GM12801 (cell line): ENCODE results near the gene MTMR4.

Source experiments
- TF ChIP-seq, protein P1 (sequence below): IDR thresholded peaks from one replicate; pipeline ENCODE4 v1.5.1; 2011; ENCODE audit warnings: control low read depth; ENCODE audit not compliant: insufficient read length; ENCODE audit errors: extremely low read depth

The MTMR4 gene

DNA sequence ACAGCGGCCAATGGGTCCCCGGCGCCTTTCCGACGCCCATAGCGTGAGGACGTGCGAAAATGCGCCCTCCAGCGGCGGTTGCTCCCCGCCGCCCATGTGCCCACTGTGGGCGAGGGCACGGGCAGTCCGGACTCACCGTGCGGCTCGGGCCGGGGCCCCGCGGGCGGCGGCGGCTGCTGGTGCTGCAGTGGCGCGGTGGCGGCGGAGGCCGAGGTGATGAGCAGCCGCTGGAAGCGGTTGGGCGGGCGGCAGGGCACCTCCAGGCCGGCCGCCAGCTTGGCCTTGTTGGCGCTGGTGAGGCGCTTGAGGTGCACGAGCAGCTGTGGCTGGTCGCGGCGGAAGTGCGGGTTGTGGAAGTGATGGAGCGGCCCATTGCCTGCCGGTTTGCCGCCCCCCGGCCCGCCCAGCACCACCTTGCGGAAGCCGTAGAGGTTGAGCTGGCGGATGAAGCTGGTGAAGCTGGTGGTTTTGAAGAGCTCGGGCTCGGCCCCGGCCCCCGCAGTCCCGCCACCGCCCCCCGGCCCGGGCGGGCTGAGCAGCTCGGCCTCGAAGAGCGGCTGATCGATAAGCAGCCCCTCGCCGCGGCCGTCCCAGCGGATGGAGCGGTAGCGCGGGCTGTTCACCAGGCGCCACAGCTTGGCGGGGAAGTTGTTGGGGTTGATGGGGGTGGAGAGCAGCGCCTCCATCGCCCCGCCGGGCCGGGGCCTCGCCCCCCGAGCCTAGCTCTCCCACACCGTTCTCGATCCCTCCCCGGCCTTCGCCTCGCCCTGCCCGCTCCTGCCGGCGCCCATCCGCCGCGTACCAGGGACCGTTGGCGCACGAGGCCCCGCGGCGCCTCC is 26.6 kb downstream of the MTMR4 start, which contains the start of gene HSF5:
Gene HSF5, minus strand, starts transcription at position 820 of the 839 bp plus-strand sequence. Its CDS starts 134 bp downstream, at position 686.
- TF ChIP-seq, protein P1, sequence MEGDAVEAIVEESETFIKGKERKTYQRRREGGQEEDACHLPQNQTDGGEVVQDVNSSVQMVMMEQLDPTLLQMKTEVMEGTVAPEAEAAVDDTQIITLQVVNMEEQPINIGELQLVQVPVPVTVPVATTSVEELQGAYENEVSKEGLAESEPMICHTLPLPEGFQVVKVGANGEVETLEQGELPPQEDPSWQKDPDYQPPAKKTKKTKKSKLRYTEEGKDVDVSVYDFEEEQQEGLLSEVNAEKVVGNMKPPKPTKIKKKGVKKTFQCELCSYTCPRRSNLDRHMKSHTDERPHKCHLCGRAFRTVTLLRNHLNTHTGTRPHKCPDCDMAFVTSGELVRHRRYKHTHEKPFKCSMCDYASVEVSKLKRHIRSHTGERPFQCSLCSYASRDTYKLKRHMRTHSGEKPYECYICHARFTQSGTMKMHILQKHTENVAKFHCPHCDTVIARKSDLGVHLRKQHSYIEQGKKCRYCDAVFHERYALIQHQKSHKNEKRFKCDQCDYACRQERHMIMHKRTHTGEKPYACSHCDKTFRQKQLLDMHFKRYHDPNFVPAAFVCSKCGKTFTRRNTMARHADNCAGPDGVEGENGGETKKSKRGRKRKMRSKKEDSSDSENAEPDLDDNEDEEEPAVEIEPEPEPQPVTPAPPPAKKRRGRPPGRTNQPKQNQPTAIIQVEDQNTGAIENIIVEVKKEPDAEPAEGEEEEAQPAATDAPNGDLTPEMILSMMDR = no peak

DNA sequence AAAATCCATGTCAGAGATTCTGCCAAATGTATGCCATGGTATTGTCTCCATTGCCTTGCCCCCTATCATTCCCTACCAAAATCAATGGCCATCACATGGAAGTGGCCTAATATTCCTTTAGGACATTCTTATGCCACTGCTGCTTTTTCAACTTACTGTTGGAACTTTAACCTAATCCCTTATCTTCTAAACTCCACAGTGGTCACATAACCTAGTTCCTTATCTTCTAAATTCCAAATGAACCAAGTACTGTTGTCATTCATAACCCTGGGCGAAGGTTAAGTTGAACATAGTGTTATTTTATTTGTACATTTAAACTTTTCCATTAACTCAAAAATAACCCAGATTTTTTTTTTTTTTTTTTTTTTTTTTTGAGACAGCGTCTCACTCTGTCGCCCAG is 29.8 kb downstream of the MTMR4 start:
- TF ChIP-seq, protein P1 = no peak

DNA sequence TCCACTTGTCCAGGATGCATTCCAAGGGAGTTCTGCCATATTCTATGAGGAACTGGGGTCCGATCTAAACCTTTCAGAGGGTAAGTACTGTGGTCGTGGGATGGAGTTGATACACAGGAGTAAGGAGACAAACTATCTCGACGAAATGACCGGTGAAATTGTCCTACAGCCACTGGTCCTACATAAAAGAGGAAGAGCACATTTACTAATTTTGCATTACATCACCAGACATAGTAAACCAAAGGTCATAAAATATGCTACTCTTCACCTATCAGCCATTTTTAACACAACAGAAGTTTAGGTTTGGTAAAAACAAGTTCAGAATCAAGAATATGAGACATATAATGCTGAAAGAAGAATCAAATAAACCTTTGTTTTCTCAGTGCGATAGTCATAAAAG is 34.3 kb downstream of the MTMR4 start:
- TF ChIP-seq, protein P1 = no peak

DNA sequence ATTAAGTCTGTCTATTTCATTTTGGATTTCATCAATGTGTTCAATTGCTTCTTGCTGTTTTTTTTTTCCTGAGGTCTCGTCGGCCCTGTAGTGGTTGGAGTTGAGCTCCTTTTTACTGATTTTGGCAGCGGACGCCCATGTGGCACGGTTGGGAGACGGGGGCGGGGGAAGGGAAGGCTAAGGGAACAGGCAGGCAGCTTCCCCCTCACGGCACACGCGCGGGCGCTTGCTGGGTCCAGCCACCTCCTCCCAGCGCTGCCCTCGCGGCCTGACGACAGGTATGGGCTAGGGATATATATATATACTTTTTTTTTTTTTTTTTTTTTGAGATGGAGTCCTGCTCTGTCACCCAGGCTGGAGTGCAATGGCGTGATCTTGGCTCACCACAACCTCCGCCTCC is 37.6 kb downstream of the MTMR4 start:
- TF ChIP-seq, protein P1 = no peak

DNA sequence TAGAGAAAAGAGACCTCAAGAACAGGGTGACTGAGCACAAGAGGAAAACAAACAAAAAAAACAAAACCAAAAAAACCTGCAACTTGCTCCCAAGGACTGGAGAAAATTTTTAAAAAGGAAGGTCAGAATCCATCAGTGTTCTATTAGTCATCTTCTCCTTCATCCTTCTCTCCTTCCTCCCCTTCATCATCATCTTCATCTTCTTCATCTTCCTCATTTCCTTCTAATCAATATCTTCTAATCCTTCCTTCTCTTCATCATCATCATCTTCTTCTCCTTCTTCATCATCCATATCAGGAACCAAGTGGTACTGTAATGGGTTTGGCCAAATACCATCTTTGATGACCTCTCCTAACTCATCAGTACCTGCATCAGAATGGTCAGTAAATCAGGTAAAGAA is 38.5 kb downstream of the MTMR4 start:
- TF ChIP-seq, protein P1 = no peak

DNA sequence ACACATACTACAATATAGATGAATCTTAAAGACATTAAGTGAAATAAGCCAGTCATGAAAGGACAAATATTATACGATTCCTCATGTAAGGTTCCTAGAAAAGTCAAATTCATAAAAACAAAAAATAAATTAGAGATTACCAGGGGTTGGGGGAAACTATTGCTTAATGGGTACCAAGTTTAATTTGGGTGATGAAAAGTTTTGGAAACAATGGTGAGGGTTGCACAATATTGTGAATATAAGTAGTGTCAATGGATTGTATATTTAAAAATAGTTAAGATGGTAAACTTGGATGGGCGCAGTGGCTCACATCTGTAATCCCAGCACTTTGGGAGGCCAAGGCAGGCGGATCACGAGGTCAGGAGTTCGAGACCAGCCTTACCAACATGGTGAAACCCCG is 44.1 kb downstream of the MTMR4 start:
- TF ChIP-seq, protein P1 = no peak

DNA sequence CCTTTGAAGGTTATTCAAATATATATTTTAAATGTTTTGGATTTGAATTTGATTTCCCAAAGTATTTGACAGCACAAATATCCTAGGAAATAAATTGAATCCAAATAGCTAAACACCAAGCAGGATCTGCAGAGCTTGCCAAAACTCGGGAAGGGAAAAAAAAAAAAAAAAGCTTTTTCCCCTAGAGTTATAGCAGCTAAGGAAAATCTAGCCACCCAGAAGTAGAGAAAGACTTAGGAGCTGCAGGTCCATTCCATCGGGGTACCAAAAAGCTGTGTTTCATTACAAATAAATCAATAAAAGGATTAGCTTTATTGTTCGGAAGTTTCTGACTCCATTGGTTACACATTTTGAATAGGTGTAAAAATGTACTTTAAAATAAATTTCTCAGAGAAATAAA is 45.5 kb downstream of the MTMR4 start:
- TF ChIP-seq, protein P1 = no peak
